RWPE1 (cell line): ENCODE results near the gene ZNF236.

Source experiments
- CTCF ChIA-PET: fragments of 350-600 bp; sonication (Branson Sonifier 250); formaldehyde crosslinking; extraction: SDS; loops from one replicate; lab custom pipeline; 2021; lab: Yijun Ruan, JAX
- POLR2A ChIA-PET: fragments of 400-600 bp; formaldehyde crosslinking; extraction: SDS; loops from one replicate; lab custom pipeline; 2020; ENCODE audit warnings: antibody characterized with exemption; ENCODE audit not compliant: low non-redundant PET; lab: Yijun Ruan, JAX
- DNase-seq: peaks from one replicate; pipeline ENCODE4 v3.0.0; 2012; ENCODE audit warnings: low spot score
- H3K27ac ChIP-seq: fragments of 450-650 bp; 2 replicates; pipeline ENCODE4 v1.5.1; 2017
- CTCF ChIP-seq: fragments of 450-650 bp; conservative IDR thresholded peaks from 2 replicates; pipeline ENCODE4 v1.5.1; 2017; ENCODE audit warnings: low read depth, mild to moderate bottlenecking

ZNF236 gene

GRCh38 chr18:76850112-76850511 is 27.8 kb downstream of the ZNF236 start:
- POLR2A ChIA-PET, result no interaction called here
- H3K27ac ChIP-seq, result no peak overlapping the region
- no peak for TF ChIP-seq CTCF
- DNase-seq, result no peak
- CTCF ChIA-PET, result no interaction called here

DNA sequence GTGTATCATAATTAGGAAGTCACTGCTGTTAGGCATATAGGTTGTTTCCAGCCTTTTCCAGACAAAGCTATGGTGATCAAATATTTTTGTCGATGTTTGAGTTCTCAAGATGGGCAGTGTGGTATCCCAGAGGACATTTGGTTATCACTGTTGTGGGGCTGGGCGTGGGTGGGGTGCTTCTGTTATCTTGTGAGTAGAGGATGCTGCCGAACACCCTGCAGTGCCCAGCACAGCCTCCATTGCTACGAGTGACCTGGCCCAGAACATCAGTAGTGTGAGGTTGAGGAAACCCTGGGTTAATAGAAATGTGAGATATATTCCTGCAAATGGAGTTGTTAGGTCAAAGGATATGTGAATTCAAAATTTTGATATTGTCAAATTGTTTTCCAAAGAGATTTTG is 33.2 kb downstream of the ZNF236 start:
- POLR2A ChIA-PET, result no interaction called here
- no peak for DNase-seq
- no peak overlapping the region for H3K27ac ChIP-seq
- TF ChIP-seq CTCF, result no peak
- CTCF ChIA-PET, result no interaction called here

DNA sequence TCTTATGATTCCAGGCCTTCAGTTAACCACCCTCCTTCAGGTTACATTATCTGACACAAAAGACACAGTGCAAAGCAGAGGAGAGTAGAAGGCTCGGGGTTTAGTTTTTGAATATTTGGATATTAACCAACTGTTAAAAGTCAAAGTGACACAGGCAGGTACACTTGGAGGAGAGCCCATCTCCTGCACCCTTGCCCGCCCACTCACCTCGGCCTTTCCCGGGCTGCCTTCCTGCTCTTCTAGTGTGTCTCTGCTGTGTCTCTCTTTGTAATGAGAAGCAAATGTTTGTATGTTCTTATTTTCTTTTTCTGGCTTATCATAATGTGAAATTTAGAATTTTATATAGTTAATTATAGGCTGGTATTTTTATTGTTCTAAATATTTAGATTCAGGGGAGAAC is 35.1 kb downstream of the ZNF236 start:
- CTCF ChIA-PET, result no interaction called here
- no peak overlapping the region for H3K27ac ChIP-seq
- POLR2A ChIA-PET, result no interaction called here
- no peak for TF ChIP-seq CTCF
- DNase-seq, result no peak

DNA sequence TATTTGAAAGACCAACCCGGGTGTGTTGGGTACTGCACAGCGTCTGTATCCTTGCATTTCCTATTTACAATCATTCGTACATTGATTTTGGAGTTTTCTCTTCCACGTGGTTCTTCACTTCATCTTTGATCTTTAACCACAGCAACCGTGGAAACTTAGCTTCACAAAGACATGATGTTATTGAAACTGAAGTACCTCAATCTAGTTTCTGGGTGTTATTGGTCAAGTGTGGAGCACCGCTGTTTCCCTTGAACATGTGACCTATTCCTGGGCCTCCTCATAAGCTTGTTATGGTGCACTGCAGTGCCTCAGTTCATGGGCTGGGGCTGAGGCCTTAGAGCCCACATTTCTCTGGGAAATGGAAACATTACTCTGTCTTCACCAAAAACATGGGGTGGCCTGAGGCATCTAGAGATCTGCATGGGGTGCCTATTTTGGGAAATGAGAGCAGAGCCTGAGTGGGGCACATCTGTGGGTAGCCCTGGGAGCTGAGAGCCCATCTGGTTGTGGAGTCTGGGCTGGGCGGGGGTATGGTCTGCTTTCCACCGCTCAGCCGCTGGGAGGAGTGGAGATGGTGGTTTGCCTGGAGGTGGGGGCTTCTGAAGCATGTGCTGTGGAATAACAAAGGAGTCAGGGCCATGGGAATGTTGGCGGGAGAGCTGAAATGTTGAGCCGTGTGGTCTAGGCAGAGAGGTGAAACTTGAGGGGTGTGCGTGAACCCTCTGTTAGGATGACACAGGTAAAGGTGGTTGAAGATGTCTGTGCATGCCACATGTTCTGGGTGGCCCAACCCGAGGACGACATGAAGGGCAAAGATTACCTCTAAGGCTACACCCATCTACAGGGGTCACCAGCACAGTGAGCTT is 37.4 kb downstream of the ZNF236 start:
- POLR2A ChIA-PET, result no interaction called here
- no peak for DNase-seq
- CTCF ChIA-PET, result interaction anchor here (0.6 kb wide), 1 partner anchor 56 kb away, joined by 3 read pairs; no protein-coding TSS in a partner anchor
- TF ChIP-seq CTCF, result no peak
- no peak overlapping the region for H3K27ac ChIP-seq

GRCh38 chr18:76860411-76860810 is 38.1 kb downstream of the ZNF236 start:
- POLR2A ChIA-PET, result no interaction called here
- DNase-seq, result no peak
- TF ChIP-seq CTCF, result no peak
- H3K27ac ChIP-seq, result no peak overlapping the region
- CTCF ChIA-PET, result no interaction called here

- POLR2A ChIA-PET, result no interaction called here
- H3K27ac ChIP-seq, result no peak overlapping the region
- no peak for DNase-seq
- CTCF ChIA-PET, result no interaction called here
- TF ChIP-seq CTCF, result no peak
Measured at GRCh38 chr18:76866666-76867065, 44.3 kb downstream of the ZNF236 start.
